ENCODE results near the gene IVL.
A peak's percentile ranks its signal among the peaks of the same experiment; 100 is the strongest.

The IVL gene

GRCh38 chr1:152886758-152887409, 21.5 kb upstream of the IVL start:
- no peak for DNase-seq (ENCODE audit: low read depth)

GRCh38 chr1:152888126-152888525, 20.2 kb upstream of the IVL start:
- DNase-seq (ENCODE audit: low read depth), result no peak

- no peak for DNase-seq (ENCODE audit: low read depth)
Observed at GRCh38 chr1:152899027-152899426, 9.3 kb upstream of the IVL start.

- no peak for DNase-seq (ENCODE audit: low read depth)
Observed at GRCh38 chr1:152899883-152900282, 8.5 kb upstream of the IVL start.

- no peak for DNase-seq (ENCODE audit: low read depth)
Observed at GRCh38 chr1:152901631-152902030, 6.7 kb upstream of the IVL start.

GRCh38 chr1:152902636-152903035, 5.7 kb upstream of the IVL start:
- no peak for DNase-seq (ENCODE audit: low read depth)

- no peak for DNase-seq (ENCODE audit: low read depth)
Observed at GRCh38 chr1:152904688-152905440, 3.5 kb upstream of the IVL start.

- peak; percentile 9 for DNase-seq (ENCODE audit: low read depth)
Observed at GRCh38 chr1:152906023-152906565, 2.3 kb upstream of the IVL start.

- DNase-seq (ENCODE audit: low read depth), result no peak
Observed at GRCh38 chr1:152909206-152909605, 860 bp downstream of the IVL start.

GRCh38 chr1:152912471-152912870, 4.1 kb downstream of the IVL start:
- no peak for DNase-seq (ENCODE audit: low read depth)

GRCh38 chr1:152912900-152913299, 4.6 kb downstream of the IVL start:
- DNase-seq (ENCODE audit: low read depth), result no peak

GRCh38 chr1:152917794-152918193, 9.4 kb downstream of the IVL start:
- peak; percentile 11 for DNase-seq (ENCODE audit: low read depth)

- no peak for DNase-seq (ENCODE audit: low read depth)
Observed at GRCh38 chr1:152919071-152919470, 10.7 kb downstream of the IVL start.

GRCh38 chr1:152924191-152924590, 15.8 kb downstream of the IVL start:
- no peak for DNase-seq (ENCODE audit: low read depth)

GRCh38 chr1:152926091-152926490, 17.7 kb downstream of the IVL start:
- DNase-seq (ENCODE audit: low read depth), result no peak

GRCh38 chr1:152928671-152929070, 20.3 kb downstream of the IVL start:
- DNase-seq (ENCODE audit: low read depth), result no peak

GRCh38 chr1:152932170-152932811, 23.9 kb downstream of the IVL start:
- no peak for DNase-seq (ENCODE audit: low read depth)

- DNase-seq (ENCODE audit: low read depth), result no peak
Observed at GRCh38 chr1:152933196-152933595, 24.9 kb downstream of the IVL start.

- DNase-seq (ENCODE audit: low read depth), result no peak
Observed at GRCh38 chr1:152940614-152941013, 32.3 kb downstream of the IVL start.

- DNase-seq (ENCODE audit: low read depth), result no peak
Observed at GRCh38 chr1:152941037-152941711, 32.8 kb downstream of the IVL start.

GRCh38 chr1:152942161-152942560, 33.8 kb downstream of the IVL start:
- DNase-seq (ENCODE audit: low read depth), result no peak

- no peak for DNase-seq (ENCODE audit: low read depth)
Observed at GRCh38 chr1:152946248-152946647, 37.9 kb downstream of the IVL start.

Measured in amniotic epithelial cell (primary cell).